Melanocyte of skin (primary cell): ENCODE results near the gene ALDH5A1. TPM values are rescaled to one million over a fixed set of nuclear protein-coding genes. Genes with fewer than 3 reads are reported as not detected.

Experiments used
- total RNA-seq, 2 donors: library from RNA; depleted of rRNA; stranded (reverse); fragments of >200 nt; gene quantifications; 2 replicates each; pipeline ENCODE4 v1.2.3, GENCODE V29; 2012

ALDH5A1 gene
- total RNA-seq, result 1 to 10 TPM in 1 of 2 donors, under 1 TPM in 1; 0.67 to 2.1 TPM

DNA sequence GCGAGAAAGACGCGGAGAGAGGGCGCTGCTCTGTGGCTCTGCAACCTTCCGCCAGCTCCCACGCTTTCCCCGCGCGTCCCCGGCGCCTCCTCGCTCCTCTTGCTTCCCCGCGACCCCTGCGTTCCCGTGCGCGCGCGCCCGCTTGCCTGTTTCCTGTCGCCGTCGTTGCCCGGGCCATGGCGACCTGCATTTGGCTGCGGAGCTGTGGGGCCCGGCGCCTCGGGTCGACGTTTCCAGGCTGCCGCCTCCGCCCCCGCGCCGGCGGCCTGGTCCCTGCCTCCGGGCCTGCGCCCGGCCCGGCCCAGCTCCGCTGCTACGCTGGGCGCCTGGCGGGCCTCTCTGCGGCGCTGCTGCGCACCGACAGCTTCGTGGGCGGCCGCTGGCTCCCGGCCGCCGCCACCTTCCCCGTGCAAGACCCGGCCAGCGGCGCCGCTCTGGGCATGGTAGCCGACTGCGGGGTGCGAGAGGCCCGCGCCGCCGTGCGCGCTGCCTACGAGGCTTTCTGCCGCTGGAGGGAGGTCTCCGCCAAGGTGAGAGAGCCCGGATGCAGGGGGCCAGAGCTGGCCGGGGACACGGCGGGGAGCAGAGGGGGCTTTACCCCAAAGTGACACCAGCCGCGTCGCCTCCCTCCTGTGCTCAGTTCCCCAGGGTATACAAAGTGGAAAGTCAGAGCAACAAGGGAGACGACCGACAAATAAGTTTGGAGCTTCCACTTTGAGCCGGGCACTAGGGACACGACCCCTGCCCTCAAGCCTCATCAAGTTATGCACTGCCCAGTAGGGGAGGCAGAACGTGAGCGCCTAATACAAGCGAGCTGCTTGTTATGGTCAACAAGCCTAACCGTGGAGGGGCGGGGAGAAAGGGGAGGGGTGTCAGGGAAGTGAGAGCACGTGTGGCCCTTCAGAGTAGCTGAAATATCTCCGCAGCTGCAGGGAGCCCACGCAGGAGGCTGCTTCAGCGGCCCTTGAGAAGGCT, at the start of gene ALDH5A1:
TSS of gene ALDH5A1 (plus strand) at position 149 of the 975 bp plus-strand sequence. CDS start at position 177, 28 bp downstream.

GRCh38 chr6:24489470-24489869, 5.3 kb upstream of the ALDH5A1 start, which contains the start of gene GPLD1:
Gene GPLD1 (minus strand): TSS chr6:24489578. CDS start chr6:24489511, 67 bp downstream.

Other genes starting within 250 kb of the ALDH5A1 start
- under 1 TPM; under 0.01 to 0.34 TPM for gene DCDC2, start 136.9 kb upstream of the ALDH5A1 start, total RNA-seq
- 10 to 100 TPM; 34.1 to 41.0 TPM for gene MRS2, start 92.0 kb upstream of the ALDH5A1 start, total RNA-seq
- gene GPLD1, start 5.4 kb upstream of the ALDH5A1 start, total RNA-seq, result under 1 TPM in 1 of 2 donors, not detected in 1; 0.34 TPM
- under 1 TPM; under 0.01 to 0.33 TPM for gene KIAA0319, start 151.2 kb downstream of the ALDH5A1 start, total RNA-seq
- 10 to 100 TPM; 12.0 to 16.3 TPM for gene TDP2, start 171.9 kb downstream of the ALDH5A1 start, total RNA-seq
- gene ACOT13, start 172.1 kb downstream of the ALDH5A1 start, total RNA-seq, result 1 to 10 TPM; 5.9 to 7.7 TPM
- gene C6orf62, start 224.2 kb downstream of the ALDH5A1 start, total RNA-seq, result 100 to 1,000 TPM; 123 to 137 TPM